PC-9 (cell line): Measurements from ENCODE around the gene TMEM174.

Source experiments
- CTCF ChIP-seq: fragments of 200-600 bp; sonication (generic); conservative IDR thresholded peaks from 2 replicates; pipeline ENCODE4 v1.6.1; 2017; ENCODE audit warnings: mixed run types, antibody characterized with exemption, mild to moderate bottlenecking, moderate library complexity
- EZH2 ChIP-seq: fragments of 200-600 bp; sonication (generic); IDR thresholded peaks from 2 replicates; pipeline ENCODE4 v1.8.0; 2017; ENCODE audit warnings: antibody characterized with exemption, low read depth

- TF ChIP-seq CTCF (no peak), EZH2 (no peak)
Observed at GRCh38 chr5:73213566-73213998, 40.6 kb downstream of the TMEM174 start.
